Measurements from ENCODE around the gene F8A2.
"Not testable (repeated sequence)": the region's sequence is repeated elsewhere in the genome, so short reads cannot be mapped to it uniquely, and the experiment has no call there.

DNA sequence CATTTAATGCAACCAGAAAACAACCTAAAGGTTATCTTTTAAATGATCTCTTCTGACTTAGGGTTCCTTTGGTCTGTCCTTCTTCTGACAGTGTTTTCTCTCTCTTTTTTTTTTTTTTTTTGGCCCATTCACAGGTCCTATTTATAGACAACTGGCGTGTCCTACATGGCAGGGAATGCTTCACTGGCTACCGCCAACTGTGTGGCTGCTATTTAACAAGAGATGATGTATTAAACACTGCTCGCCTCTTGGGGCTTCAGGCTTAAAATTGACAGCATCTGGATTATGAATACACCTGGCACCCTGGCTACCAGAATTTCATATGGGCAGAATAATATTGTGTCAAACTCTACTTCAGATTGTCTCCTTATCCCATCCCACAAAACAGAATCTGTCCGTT lies 32.4 kb upstream of the F8A2 start:
- not testable (repeated sequence) for TF ChIP-seq POLR2A (IDR thresholded peaks at IDR 0.05; ENCODE audit: low read depth, low read length); POLR2AphosphoS5 (IDR thresholded peaks at IDR 0.05; ENCODE audit: low read depth, low read length); TAF1 (IDR thresholded peaks at IDR 0.05; ENCODE audit: borderline replicate concordance, low read depth, low read length)
